HEK293T (cell line): ENCODE data around the gene AICDA.

Experiments
- CTCF ChIA-PET: fragments of 350-600 bp; formaldehyde crosslinking; extraction: SDS; loops from one replicate; lab custom pipeline; 2021; ENCODE audit warnings: antibody characterized with exemption, inconsistent platforms; lab: Yijun Ruan, JAX
- POLR2A ChIA-PET: fragments of 350-600 bp; formaldehyde crosslinking; extraction: SDS; loops from one replicate; lab custom pipeline; 2020; ENCODE audit warnings: antibody characterized with exemption, inconsistent platforms; lab: Yijun Ruan, JAX
- DNase-seq: peaks from one replicate; pipeline ENCODE4 v3.0.0; 2012; ENCODE audit warnings: mixed read lengths; ENCODE audit errors: extremely low spot score
- ARNT ChIP-seq: fragments of 450-650 bp; IDR thresholded peaks from 2 replicates; pipeline ENCODE4 v1.6.1; 2017; ENCODE audit warnings: mild to moderate bottlenecking
- BHLHE40 ChIP-seq: fragments of 450-650 bp; IDR thresholded peaks from 2 replicates; pipeline ENCODE4 v1.6.1; 2016; ENCODE audit warnings: mild to moderate bottlenecking, moderate library complexity, borderline replicate concordance
- CTBP1 ChIP-seq: fragments of 450-650 bp; IDR thresholded peaks from 2 replicates; pipeline ENCODE4 v1.6.1; 2016; ENCODE audit warnings: borderline replicate concordance
- ELF4 ChIP-seq: fragments of 450-650 bp; IDR thresholded peaks from 2 replicates; pipeline ENCODE4 v1.6.1; 2017; ENCODE audit warnings: antibody characterized with exemption
- FOXA1 ChIP-seq: fragments of 450-650 bp; IDR thresholded peaks from 2 replicates; pipeline ENCODE4 v1.6.1; 2016; ENCODE audit warnings: mild to moderate bottlenecking
- FOXK2 ChIP-seq: fragments of 450-650 bp; IDR thresholded peaks from 2 replicates; pipeline ENCODE4 v1.6.1; 2016; ENCODE audit warnings: mild to moderate bottlenecking
- FOXM1 ChIP-seq: fragments of 450-650 bp; IDR thresholded peaks from 2 replicates; pipeline ENCODE4 v1.6.1; 2017; ENCODE audit warnings: mild to moderate bottlenecking, borderline replicate concordance
- HDGF ChIP-seq: fragments of 450-650 bp; IDR thresholded peaks from 2 replicates; pipeline ENCODE4 v1.6.1; 2017; ENCODE audit warnings: antibody characterized with exemption, borderline replicate concordance
- L3MBTL2 ChIP-seq: fragments of 450-650 bp; conservative IDR thresholded peaks from 2 replicates; pipeline ENCODE4 v1.6.1; 2016; ENCODE audit warnings: mild to moderate bottlenecking
- LEF1 ChIP-seq: fragments of 450-650 bp; IDR thresholded peaks from 2 replicates; pipeline ENCODE4 v1.6.1; 2017; ENCODE audit warnings: mild to moderate bottlenecking, borderline replicate concordance
- NFRKB ChIP-seq: fragments of 450-650 bp; IDR thresholded peaks from 2 replicates; pipeline ENCODE4 v1.6.1; 2016; ENCODE audit warnings: mild to moderate bottlenecking, moderate library complexity
- SP1 ChIP-seq: fragments of 450-650 bp; IDR thresholded peaks from 2 replicates; pipeline ENCODE4 v1.6.1; 2017
- SUZ12 ChIP-seq: fragments of 450-650 bp; IDR thresholded peaks from 2 replicates; pipeline ENCODE4 v1.6.1; 2016; ENCODE audit warnings: mild to moderate bottlenecking
- TARDBP ChIP-seq: fragments of 450-650 bp; IDR thresholded peaks from 2 replicates; pipeline ENCODE4 v1.6.1; 2016
- ZNF384 ChIP-seq: fragments of 450-650 bp; IDR thresholded peaks from 2 replicates; pipeline ENCODE4 v1.6.1; 2016
- TF ChIP-seq, protein P1 (sequence below): fragments of 450-650 bp; IDR thresholded peaks from 2 replicates; pipeline ENCODE4 v1.6.1; 2016

The AICDA gene

DNA sequence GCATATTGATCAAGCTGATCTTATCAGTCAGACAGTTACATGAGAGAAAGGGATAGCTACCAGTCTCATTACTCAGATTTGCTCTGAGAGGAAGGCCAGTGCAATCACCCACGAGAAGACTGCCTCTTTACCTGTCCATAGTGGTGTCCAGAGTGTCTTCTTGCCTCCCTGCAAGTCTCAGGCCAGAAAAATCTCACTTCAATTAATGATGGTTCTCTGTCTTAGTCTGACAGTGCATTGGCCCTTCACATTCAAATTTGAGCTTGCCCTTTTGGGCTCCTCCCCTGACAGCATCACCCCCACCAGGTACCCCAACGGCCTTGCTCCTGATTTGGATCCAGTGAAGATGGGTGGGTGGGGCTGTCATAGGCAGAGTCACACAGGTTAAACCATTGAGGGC, at the start of gene AICDA:
Gene AICDA, minus strand, starts transcription at position 231 of the 400 bp plus-strand sequence. Its CDS starts 92 bp downstream, at position 139.
- ChIA-PET CTCF (interaction anchor here (0.8 kb wide), 1 partner anchor 68 kb away, joined by 4 read pairs; no protein-coding TSS in a partner anchor), POLR2A (no interaction called here)
- DNase-seq: no peak
- TF ChIP-seq SP1 (no peak), ZNF384 (no peak), SUZ12 (no peak), L3MBTL2 (no peak), LEF1 (no peak), FOXK2 (no peak), ELF4 (no peak), HDGF (no peak), FOXM1 (no peak), CTBP1 (no peak), NFRKB (no peak), FOXA1 (no peak)
- TF ChIP-seq, protein P1, sequence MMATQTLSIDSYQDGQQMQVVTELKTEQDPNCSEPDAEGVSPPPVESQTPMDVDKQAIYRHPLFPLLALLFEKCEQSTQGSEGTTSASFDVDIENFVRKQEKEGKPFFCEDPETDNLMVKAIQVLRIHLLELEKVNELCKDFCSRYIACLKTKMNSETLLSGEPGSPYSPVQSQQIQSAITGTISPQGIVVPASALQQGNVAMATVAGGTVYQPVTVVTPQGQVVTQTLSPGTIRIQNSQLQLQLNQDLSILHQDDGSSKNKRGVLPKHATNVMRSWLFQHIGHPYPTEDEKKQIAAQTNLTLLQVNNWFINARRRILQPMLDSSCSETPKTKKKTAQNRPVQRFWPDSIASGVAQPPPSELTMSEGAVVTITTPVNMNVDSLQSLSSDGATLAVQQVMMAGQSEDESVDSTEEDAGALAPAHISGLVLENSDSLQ: no peak

DNA sequence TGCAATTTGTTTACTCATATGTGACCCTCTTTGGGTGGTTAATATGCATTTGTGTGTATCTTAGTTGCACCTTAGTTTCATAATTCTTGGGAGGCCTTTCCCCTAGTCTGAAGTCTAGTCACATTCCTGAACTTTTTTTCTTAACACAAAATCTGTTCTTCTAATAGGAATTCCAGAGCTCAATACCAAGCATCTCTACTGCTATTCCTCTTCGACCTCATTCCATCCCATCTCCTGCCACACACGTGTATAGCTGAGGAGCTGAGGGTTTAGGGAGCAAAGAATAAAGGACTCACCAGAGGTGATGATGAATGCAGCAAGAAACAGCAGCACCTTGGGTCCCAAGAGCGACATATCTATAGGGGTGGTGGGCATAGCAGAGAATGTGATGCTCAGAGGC, 49.1 kb upstream of the AICDA start:
- ChIA-PET POLR2A (no interaction called here), CTCF (interaction anchor here (0.8 kb wide), 1 partner anchor 196 kb away, joined by 3 read pairs; no protein-coding TSS in a partner anchor)
- TF ChIP-seq FOXK2 (no peak), TARDBP (no peak), ELF4 (no peak), SUZ12 (no peak), FOXM1 (no peak), L3MBTL2 (no peak), ZNF384 (no peak), CTBP1 (no peak), BHLHE40 (no peak), SP1 (no peak), FOXA1 (no peak), LEF1 (no peak), NFRKB (no peak), ARNT (no peak), HDGF (no peak)
- TF ChIP-seq, protein P1: no peak
- no peak for DNase-seq

DNA sequence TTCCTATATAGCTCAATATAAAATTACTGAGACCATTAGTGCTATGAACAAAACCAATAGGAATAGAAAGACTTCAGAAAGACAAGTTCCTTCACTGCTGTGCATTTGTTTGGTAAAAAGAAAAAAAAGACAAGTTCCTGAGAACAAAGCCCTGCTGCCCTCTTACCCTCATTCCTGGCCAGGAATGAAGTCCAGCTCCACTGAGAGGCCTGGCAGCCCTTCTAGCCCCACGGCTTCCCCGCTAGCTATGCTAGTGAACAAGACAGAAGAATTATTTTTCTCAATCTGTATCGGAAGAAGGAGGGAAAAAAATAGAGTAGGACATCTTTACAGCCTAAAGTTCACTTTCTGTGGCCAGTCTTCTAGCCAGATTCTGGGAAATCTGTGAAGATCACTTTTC, 48.4 kb upstream of the AICDA start:
- no peak for TF ChIP-seq CTBP1
- no peak for TF ChIP-seq SP1
- TF ChIP-seq TARDBP: no peak
- no peak for TF ChIP-seq ELF4
- TF ChIP-seq ARNT: no peak
- no peak for TF ChIP-seq ZNF384
- TF ChIP-seq L3MBTL2: no peak
- no peak for TF ChIP-seq FOXA1
- no peak for TF ChIP-seq LEF1
- TF ChIP-seq FOXK2: no peak
- no peak for TF ChIP-seq BHLHE40
- TF ChIP-seq SUZ12: no peak
- TF ChIP-seq FOXM1: no peak
- TF ChIP-seq HDGF: no peak
- TF ChIP-seq, protein P1: no peak
- TF ChIP-seq NFRKB: no peak
- ChIA-PET CTCF (interaction anchor here (0.6 to 1.6 kb wide), 2 partner anchors 96 to 229 kb away, joined by 3 read pairs; no protein-coding TSS in a partner anchor), POLR2A (no interaction called here)
- no peak for DNase-seq

DNA sequence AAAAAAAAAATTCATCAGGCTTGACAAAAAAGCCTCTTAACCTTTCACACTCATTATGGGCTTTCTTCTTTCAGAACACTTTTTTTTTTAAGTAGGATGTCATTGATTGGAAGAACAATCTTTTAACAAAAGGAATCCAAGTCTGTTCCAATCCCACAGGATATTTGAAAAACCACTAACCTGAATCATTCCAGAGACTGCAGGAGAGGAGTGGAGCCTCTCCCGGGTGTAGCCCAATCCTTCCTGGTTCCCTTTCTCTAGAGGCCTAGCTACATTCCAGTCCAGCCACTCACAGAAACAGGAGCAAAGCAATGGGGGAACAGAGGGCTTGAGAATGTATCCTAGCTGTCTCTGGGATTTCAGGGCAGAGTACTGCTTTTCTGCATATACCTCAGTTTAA, 45.7 kb upstream of the AICDA start:
- DNase-seq: no peak
- ChIA-PET POLR2A (no interaction called here), CTCF (interaction anchor here (0.7 to 2.3 kb wide), 5 partner anchors 10 to 390 kb away, joined by 3 to 10 read pairs (median 3); no protein-coding TSS in a partner anchor)
- TF ChIP-seq ELF4: no peak
- TF ChIP-seq NFRKB: no peak

DNA sequence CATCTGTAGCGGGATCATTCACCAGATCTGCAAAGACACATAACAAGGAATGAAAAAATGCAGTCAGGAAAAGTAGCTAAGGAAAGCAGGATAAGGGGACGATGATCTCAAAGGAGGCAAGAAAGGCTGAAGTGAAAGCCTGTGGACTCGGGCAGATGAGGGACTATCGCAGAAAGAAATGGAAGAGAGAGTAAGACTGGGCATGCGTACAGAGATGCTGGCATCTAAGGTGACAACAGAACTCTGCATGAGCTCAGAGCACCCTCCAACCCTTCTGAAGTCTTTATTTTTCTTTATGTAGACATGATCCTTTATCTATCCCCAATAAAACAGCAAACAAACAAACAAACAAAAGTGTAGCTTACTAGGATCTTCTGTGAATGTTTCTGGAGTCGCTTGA, 42.8 kb upstream of the AICDA start:
- CTCF ChIA-PET: interaction anchor here (1.4 to 1.7 kb wide), 2 partner anchors 111 to 235 kb away, joined by 6 to 7 read pairs; no protein-coding TSS in a partner anchor
- TF ChIP-seq L3MBTL2 (no peak), ZNF384 (no peak), TARDBP (no peak), FOXK2 (no peak), FOXM1 (no peak), ELF4 (no peak), HDGF (no peak), BHLHE40 (no peak)

DNA sequence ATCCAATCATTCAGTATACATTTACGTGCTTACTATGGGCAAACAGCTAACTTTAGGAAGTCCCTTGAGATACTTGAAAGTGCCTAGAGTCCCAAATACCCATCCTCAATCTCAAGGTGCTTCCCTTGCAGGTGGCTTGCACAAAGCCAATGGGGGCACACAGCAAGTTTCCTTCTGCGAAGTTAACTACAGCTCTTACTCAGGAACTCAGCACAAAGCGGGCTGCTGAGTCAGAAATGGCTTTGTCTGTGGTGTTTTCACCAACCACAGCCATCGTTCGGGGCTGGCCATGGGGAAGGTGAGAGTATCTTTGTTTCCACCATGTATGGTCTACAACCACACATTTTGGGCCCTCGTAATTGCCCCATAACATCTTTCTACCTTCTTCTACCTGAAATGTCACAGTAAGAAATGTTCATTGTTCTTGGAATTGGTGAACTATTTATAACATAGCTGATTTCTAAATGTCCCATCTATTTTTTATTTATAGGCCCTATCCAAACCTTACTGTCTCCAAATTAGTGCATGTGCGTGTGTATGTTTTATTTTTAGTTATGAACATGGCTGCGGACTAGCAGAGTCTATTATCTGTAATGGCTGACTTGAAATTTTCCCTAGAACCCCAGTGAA, 36.0 kb upstream of the AICDA start:
- TF ChIP-seq, protein P1: no peak
- POLR2A ChIA-PET: no interaction called here
- CTCF ChIA-PET: interaction anchor here (0.9 kb wide), 1 partner anchor 9 kb away, joined by 4 read pairs; no protein-coding TSS in a partner anchor
- no peak for DNase-seq

More for the DNA sequence above, 42.8 kb upstream of the AICDA start:
- no peak for DNase-seq
- POLR2A ChIA-PET: no interaction called here
